ELF-1 (cell line): Measurements from ENCODE around the gene ADCY3.
A peak's percentile ranks its signal among the peaks of the same experiment; 100 is the strongest.

ENCODE experiments used
- DNase-seq: peaks from one replicate; pipeline ENCODE4 v3.0.0-alpha.2; 2016; ENCODE audit warnings: low read depth, low spot score

Gene ADCY3

DNA sequence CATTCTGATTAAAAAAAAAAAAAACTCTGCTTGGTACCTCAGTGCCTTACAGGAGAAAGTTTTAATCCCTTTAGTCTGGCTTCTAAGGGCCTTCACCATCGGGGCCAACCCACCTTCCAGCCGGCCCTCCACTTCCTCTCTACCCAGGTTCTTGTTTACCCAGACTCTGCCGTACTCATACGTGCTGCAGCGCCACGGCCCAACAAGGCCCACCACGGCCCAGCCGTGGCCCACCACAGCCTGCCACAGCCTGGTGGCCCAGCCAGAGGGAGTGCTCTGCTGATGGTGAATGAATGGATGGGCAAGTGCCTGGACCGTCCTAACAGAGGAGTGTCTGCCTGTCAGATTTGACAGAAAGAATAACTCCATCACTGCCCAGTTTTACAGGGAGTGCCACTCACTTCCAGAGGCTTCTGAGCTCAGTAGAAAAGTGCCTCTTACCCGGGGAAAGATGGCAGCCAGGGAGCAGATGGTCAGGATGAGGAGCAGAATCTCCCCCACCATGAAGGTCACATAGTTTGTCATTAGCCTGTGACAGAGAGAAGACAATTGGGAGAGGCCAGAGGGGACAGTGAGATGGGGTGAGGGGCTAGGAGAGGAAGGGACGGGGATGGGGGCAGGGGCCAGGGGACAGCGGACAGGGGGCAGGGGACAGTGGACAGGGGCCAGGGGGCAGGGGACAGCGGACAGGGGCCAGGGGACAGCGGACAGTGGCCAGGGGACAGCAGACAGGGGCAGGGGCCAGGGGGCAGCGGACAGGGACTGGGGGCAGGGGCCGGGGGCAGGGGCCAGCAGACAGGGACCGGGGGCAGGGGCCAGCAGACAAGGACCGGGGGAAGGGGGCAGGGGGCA lies 88.6 kb downstream of the ADCY3 start:
- no peak for DNase-seq

DNA sequence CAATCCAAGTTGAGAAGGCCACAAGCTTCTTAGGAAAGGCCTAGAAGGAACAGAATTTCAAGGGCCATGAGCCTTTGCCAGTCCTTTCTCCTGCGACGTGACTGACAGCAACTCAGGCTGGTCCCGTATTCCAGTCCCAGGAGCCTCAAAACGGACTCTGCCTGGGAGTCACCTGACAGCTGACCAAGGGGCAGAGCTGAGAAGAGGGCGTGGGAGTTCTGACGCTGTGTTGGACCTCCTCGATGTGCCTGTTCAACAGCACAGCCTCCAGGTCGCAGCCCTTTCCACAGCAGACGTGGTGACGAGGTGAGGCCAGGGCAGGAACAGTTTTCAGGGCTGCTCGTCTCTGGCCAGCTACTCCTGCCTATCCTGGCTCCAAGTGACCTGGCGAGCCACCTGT lies 89.3 kb downstream of the ADCY3 start:
- no peak for DNase-seq

DNA sequence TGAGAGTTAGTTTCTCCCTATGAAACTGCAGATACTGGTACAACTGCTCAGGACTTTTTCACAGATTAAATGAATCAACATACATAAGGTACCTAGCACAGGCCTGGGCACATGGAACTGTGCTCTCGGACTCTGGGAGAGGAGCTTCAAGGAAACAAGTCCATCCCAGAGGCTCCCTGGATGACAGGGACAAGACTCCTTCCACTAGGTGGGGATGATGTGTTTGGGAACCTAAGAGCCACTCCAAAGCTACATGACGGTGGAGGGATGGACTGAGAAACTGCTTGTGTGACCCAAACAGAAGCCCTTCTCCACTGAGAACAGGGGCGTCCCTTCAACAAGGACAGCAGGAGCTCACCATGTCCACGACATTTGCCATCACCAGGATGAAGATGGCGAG lies 89.7 kb downstream of the ADCY3 start:
- DNase-seq: peak; percentile 54

DNA sequence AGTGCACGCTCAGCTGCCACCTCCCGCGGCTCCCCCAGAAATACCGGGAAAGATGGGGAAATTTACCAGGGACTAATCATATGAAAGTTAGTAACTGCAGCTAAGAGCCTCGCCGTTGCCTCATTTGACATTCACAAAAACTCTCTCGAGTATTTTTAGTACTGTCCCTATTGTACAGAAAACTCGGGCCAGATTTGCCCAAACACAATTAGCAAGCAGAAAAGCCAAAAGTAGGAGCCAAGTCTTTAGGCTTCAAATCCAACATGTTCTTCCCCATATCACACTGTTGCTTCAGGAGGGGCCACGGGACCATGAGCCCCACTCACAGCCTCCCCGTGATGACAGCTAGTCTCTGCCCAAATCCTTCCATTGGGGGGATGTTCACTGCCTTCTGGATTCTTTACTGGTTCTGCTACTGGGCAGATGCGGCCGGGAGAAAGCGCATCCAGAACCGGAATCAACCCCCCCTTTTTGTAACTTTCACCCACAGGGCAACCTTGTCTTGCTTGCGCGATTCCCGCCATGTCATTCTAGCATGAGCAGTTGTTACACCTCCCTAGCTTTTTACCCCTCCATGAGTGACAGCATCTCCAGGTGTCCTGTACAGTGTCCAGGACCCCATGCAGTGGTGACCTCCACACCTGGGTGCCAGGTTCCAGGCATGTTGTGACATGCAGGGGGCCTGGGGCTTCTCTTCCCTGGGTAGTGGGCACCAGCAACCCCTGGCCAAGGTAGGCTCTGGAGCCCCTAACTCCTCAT lies 91.6 kb downstream of the ADCY3 start:
- no peak for DNase-seq

DNA sequence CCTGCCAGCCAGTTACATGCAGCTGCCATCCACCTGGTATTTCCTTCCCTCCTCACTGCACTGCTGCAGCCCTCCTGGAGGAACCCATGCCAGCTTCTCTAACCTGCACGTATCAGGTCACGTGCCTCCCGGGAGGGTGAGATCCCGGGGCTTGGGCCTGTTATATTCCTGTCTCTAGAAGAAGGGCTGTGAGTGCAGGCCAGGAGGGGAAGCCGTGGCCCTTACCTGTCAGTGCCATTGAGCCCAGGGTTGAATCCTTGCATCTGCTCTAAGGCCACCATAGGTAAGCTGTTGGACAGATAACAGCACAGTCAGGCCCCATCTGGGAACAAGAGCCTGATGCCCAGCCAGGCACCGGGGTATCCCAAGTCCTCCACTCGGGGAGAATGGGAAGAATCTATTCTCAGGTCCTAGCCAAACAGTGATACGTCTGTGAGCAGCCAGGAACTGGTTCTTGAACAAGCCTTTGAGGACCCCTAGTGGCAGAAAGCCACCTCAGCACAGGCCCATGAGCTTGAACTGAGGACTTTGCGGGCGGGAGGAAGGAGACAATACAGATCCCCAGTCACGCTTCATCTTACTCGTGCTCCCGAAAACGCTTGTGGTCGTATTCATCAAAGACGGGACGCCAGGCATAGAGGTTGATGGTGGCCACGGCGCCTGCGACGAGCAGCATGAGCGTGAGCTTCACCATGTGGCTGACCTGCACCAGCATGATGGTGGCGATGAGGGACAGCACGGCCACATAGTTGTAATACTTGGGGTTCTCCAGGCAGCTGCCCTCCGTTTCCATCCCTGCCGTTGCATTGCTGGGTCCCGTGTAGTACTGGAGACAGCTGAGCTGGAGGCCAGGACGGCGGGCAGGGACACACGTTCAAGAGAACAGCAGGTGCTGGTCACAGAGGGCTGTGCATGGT lies 92.5 kb downstream of the ADCY3 start:
- peak; percentile 89 for DNase-seq

DNA sequence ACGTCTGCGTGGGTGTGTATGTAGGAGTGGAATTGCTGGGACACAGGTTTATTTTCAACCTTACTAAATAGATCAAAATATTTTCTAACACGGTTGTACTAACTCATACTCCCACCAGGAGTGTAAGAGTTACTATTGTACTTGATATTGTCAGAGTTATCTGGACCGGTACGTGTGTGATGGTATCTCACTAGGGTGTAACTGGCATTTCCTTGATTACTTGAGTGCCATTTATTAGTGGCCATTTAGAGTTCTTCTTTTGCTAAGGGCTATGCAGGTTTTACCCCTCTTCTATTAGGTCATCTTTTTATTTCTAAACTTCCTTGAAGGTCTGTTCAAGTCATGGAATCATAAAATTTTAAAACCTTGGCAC lies 93.3 kb downstream of the ADCY3 start:
- no peak for DNase-seq

DNA sequence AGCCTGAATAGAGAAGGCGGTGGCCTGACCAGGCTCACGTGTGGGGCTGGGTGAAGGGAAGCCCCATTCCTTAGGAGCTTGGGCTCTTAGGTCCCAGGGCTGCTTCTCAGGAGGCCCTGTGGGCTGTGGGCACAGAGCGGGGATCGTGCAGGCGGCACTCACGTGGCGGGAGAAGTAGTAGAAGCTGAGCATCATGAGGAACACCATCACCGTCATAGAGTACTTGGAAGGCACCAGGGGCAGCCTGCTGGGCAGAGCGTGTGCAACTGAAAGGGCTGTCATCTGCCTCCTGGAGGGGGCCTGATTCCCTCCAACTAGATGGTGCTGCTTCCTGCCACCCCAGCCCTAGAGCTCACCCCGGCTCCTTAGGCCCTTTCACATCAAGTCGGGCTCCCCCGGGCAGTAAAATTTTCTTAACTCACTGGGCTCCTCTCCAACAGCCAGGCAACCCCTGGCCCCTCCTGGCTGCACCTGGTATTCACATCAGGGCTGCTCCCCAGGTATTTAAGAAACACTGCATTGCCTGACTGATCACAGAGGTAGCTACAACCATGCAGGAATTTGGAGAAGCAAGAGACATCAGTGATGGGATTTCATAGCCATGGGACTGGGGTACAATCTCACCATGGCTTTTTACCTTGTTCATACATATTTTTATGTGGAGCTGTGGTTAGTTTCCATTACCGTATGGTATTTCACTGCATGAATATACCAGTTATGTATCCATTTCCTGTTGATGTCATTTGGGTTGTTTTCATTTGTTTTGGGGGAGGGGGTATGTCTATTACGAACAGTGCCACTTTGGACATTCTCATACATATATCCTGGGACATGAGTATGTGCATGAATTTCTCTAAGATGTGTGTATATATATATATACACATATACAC lies 93.9 kb downstream of the ADCY3 start:
- no peak for DNase-seq

DNA sequence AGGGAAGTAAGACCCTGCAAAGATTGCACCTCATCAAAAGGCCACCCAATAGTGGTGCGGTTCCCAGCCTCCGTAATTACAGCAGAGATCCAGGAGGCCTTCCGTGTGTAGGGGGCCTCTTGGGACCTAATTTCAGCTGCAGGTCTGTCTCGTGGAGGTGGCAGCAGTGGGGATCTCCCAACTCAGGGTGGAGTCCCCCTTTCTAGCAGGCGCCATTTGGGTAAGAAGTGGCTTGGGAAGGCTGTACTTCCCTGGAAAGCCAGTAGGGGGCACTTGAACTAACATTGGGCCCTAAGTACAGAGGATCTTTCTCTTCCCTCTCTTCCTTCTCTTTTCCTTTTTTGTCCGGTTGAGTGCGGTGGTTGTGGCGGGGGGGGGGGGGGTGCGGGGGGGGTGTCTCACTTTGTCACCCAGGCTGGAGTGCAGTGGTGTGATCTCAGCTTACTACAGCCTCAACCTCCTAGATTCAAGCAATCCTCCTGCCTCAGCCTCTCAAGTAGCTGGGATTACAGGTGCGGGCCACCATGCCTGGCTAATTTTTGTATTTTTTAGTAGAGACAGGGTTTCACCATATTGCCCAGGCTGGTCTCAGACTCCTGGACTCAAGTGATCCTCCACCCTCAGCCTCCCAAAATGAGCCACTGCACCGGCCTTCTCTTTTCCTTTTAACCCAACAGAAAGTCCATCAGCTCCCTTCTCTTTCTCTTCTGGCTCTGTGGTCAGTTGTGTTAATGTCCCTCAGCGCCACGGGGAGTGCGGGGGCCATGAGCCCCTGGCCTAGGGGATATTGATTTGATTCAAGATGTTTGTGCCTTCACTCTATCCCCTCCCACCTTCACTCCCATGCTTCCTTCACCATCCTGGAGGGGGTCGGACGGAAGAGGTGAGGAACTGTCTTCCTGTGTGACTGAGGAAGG lies 94.8 kb downstream of the ADCY3 start:
- no peak for DNase-seq

DNA sequence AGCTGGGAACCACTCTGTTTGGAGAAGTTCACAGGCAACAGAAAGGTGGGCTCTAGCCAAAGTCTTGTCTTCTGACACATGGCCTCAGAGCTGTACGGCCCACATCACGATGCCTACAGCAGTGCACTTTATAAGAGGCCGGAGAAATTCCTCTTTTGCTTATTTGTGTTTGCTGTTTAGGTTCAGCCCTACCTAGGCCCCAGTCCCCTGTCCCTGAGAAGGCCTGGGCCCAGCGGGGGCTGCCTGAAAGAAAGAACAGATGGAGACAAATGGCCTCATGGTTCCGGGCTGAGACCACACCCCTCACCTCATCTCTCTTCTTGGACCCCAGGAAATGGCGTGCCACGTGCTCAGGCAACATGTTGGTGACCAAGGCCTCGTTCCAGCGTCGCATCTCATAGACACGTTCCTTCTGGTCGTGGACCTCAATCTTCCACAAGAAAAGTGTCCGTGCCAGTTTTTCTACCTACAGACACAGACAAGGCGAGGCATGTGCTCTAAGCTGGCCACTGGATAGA lies 95.9 kb downstream of the ADCY3 start:
- DNase-seq: no peak

DNA sequence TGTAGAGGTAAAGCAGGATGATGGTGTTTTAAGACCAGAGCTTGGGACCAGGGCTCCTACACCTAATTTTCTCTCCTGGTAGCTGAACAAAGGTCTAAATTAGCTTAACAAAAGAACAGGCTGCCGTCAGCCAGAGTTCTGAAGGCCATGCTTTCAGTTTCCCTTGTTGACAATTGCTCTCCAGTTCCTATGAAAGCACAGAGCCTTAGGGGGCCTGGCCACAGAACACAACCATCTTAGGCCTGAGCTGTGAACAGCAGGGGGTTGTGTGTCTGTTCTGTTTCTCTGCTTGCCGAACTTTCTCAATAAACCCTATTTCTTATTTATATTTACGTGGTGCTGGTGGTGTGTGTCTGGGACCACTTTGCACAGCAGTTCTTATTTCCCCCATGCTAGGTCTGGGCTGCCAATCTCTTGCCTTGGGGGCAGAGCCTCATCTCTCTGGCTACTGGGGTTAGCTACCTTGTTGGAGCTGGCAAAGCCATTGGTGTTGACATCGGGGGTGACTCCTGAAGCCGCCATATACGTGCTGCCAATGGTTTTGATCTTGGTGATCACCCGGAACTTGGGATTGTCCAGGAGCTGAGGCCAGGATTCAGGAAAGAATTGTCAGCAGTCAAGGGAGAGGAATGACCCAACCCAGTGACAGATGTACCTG lies 97.9 kb downstream of the ADCY3 start:
- peak; percentile 94 for DNase-seq

DNA sequence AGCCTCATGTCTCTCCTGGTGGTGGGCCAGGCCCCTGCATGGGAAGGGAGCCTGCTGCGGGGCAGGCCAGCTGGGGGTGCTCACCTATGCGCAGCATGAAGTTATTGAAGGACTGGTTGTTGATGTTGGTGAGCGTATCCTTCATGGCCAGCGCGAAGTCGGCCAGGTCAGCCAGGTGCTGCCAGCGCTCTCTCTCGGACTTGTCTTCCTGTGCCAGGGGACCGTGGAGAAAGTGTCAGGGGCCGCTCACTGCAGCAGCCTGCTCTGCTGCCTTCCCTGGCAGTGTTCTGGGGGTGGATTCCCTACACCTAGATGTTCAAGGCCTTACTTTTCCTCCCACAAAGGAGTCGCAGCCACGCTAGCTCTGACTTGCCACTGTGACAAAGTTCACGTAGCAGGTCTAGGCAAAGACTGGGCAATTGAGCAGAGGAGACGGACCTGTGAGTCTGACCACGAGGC lies 98.6 kb downstream of the ADCY3 start:
- DNase-seq: peak; percentile 45

DNA sequence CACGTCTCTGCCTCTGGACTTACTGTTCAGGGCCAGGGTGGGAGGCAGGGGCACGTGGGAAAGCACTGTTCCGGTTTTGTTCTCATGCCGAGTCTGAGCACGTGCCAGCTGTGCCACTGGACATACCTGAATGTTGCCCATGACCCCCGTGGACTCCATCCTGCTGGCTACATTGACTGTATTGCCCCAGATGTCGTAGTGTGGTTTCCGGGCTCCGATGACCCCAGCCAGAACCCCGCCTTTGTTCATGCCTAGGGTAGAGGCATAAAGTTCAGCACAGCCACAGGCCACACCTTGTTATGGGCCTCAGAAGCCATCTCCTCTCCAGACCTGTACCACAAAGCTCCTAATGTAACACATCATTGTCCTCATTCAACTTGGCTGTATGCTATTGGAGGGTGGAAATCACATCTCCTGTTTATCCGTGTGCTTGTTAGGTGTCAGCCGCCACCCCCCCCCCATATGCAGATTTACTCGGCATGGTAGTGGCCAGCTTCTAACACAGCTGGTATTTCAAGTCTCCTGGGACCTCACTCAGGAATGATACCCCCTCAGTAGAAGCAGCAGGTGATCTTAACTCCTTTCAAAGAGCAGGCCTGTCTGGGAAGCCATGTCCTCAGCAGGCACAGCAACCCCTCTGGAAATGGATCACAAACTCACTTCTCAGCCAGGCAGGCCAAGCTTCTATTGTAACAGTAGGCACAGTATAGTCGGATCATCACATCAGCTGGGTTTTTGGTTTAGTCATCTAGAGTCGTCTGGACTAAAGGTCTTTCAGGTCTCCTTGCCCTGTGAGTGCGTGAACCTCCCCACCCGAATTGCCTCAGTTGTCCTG lies 99.2 kb downstream of the ADCY3 start:
- peak; percentile 45 for DNase-seq

DNA sequence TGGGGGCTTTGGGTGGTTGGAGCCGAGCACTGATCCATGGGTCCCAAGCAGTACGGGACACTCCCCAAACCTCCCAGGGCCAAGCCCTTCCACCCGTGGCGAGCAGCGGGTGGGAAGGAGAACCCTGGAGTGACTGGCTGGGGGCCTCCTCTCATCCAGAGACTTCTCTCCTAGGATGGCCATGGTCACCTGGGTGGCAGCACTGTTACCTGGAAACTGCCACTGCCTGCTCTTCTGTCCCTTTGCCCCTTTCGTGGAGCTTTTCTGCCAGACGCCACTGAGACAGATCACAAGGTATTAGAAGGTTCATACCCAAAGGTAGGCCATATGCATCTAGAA lies 99.9 kb downstream of the ADCY3 start:
- no peak for DNase-seq

DNA sequence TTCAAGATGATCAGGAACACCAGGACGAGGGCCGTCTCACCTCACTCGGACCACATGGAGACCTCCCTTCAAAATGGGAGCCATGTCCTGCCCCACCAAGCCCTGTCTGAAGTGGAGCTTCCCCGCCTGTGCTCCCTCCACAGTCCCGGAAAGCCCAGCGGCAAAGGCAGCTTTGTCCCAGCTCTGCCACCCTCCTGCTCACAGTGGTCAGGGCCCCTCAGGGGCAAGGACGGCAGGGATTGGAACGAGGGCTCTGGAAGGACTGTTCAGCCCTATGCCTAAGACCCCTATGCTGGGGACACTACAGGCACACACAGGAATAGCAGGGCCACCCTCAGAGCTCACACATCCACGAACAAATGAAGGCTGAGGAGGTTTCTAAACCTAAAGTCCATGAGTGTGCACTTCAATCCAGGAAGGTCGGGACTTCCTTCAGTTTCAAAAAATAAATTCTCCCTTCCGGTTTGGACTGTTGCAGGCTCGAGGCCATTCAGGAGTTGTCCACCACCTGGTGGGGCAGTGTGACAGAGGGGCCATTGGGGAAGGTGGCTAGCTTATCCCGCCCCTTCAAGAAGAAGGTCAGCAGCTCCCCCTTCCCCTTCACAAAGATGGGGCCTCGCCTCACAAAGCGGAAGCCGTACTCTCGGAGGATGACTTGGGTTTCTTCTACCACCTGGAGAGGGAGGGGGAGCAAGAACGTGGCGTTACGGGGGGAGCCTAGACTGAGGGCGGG lies 100.4 kb downstream of the ADCY3 start:
- DNase-seq: no peak

DNA sequence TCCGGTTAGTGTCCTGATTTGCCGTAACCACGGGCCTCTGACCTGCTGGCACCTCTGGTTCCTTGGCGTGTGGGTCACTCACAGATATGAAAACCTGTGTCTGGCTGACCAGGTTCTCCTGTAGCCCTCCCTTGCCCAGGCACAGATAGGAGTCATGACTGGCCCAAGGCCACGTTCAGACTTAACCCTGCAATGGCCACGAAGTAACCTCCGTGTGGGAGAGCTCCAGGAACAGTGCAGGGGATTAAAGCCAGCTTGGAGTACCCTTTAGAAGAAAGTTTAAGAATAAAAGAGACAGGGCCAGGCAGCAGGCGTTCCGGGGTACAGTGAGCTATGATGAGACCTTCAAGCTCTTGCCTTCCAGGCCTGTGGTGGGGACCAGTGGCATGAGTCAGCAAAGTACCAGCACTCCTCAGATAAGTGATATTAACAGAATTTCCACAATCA lies 101.3 kb downstream of the ADCY3 start:
- DNase-seq: no peak

DNA sequence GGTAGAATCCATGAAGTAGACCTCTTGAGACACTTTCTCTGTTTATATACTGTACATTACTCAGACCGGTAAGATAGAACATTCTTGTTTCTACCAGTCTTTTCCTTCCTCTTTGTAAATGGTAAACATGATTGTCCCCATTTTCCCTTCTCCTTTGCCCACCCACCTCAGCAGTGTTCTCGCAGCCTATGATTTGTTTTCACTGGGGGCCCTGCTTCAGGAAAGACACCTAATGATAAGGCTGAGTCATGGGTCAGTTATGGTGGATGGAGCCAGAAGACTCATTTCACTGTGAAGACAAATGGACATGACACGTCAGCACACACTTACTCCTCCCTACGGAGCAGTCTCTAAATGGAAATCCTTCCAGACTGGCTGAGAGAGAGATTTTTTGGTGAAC lies 103.2 kb downstream of the ADCY3 start:
- DNase-seq: no peak

DNA sequence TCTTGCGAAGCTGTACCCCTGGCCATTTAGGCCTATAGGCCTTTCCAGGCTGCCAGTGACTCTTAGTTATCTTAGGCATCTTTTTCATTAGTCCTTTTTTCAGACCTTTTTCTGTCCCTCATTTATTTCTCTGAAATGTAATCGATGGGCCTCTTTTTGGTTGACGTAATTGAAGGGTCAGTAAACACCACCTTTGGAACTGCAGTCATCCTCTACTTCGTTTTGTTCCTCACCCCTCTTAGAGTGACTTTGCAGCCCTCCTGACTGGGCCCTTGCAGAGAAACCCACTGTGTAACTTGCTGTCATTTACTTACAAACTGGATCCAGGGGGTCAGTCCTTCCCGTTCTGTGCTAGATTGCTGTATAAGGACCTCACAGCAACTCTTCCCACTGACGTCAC lies 103.6 kb downstream of the ADCY3 start:
- DNase-seq: no peak

DNA sequence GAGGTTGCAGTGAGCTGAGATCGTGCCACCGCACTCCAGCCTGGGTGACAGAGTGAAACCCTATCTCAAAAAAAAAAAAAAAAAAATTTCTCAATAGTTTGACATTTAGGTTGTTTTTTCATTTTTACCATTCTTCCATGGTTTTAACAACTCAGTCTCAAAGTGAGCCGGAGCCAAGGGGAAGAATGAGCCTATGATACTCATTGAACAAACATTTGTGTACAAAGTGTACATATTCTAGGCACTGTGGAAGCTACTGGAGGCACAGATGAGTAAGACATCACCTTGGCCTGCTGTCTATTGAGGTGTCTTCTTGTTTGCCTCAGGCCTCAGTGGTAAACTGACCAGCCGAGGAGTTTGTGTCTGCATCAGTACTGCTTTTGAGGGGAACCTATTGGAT lies 104.9 kb downstream of the ADCY3 start:
- DNase-seq: no peak
